ENCODE data around the gene PRIMA1.

GRCh38 chr14:93719256-93719655, 69.0 kb downstream of the PRIMA1 start:
- TF ChIP-seq, protein P1, sequence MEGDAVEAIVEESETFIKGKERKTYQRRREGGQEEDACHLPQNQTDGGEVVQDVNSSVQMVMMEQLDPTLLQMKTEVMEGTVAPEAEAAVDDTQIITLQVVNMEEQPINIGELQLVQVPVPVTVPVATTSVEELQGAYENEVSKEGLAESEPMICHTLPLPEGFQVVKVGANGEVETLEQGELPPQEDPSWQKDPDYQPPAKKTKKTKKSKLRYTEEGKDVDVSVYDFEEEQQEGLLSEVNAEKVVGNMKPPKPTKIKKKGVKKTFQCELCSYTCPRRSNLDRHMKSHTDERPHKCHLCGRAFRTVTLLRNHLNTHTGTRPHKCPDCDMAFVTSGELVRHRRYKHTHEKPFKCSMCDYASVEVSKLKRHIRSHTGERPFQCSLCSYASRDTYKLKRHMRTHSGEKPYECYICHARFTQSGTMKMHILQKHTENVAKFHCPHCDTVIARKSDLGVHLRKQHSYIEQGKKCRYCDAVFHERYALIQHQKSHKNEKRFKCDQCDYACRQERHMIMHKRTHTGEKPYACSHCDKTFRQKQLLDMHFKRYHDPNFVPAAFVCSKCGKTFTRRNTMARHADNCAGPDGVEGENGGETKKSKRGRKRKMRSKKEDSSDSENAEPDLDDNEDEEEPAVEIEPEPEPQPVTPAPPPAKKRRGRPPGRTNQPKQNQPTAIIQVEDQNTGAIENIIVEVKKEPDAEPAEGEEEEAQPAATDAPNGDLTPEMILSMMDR (IDR thresholded peaks at IDR 0.05), result no peak
- no peak for TF ChIP-seq POLR2A (IDR thresholded peaks at IDR 0.05)

All from testis (tissue), 2 donors.